ENCODE data around the gene EFCAB11. TPM values are rescaled to one million over a fixed set of nuclear protein-coding genes. Genes with fewer than 3 reads are reported as not detected.

EFCAB11 gene
- polyA plus RNA-seq, 1 donor (not counting 4 experiments of a cell fraction or from before 2014, with no cell fraction given), result 12.9 TPM

GRCh38 chr14:89750908-89751392 lies 203.6 kb downstream of the EFCAB11 start:
- Histone ChIP-seq H3K9me1 (ENCODE audit: control insufficient read depth, extremely low read depth, insufficient read depth, low read length) (no peaks in the 10 kb centered on the region), H3K27me3 (ENCODE audit: control insufficient read depth, extremely low read depth, insufficient read depth, low read length) (no peaks in the 10 kb centered on the region), H3K9me3 (ENCODE audit: control insufficient read depth, low read depth, low read length) (no peaks in the 10 kb centered on the region), H2AFZ (ENCODE audit: control insufficient read depth, low read length) (no peak overlapping the region), H4K20me1 (ENCODE audit: control insufficient read depth, extremely low read depth, insufficient read depth, low read length) (no peaks in the 10 kb centered on the region), H3K79me2 (ENCODE audit: control insufficient read depth, insufficient read depth, low read length) (no peaks in the 10 kb centered on the region), H3K27ac (ENCODE audit: control insufficient read depth, insufficient read depth, low read length) (no peak overlapping the region), H3K36me3 (ENCODE audit: control insufficient read depth in 2 of 2, extremely low read depth in 1 of 2, insufficient read depth in 2 of 2, low read length in 2 of 2) (no peaks in the 10 kb centered on the region), H3K4me2 (ENCODE audit: control insufficient read depth, extremely low read depth, insufficient read depth, low read depth, low read length) (no peak overlapping the region), H3K9ac (ENCODE audit: control insufficient read depth, extremely low read depth, insufficient read depth, low read length) (no peak overlapping the region), H3K4me3 (ENCODE audit: control insufficient read depth in 2 of 3, extremely low read depth in 1 of 3, insufficient read depth in 2 of 3, low read depth in 1 of 3, low read length in 3 of 3) (no peak overlapping the region), H3K4me1 (ENCODE audit: control insufficient read depth, extremely low read depth, insufficient read depth, low read length) (no peaks in the 10 kb centered on the region)
- DNase-seq (ENCODE audit: low read depth, low spot score) (no peak), FAIRE-seq (no peak)
- dilution Hi-C loops (cut with MboI; ENCODE audit: extremely low pct_ligation_motif_present, low sequenced_read_pairs), result no loop called here
- TF ChIP-seq, protein P1, sequence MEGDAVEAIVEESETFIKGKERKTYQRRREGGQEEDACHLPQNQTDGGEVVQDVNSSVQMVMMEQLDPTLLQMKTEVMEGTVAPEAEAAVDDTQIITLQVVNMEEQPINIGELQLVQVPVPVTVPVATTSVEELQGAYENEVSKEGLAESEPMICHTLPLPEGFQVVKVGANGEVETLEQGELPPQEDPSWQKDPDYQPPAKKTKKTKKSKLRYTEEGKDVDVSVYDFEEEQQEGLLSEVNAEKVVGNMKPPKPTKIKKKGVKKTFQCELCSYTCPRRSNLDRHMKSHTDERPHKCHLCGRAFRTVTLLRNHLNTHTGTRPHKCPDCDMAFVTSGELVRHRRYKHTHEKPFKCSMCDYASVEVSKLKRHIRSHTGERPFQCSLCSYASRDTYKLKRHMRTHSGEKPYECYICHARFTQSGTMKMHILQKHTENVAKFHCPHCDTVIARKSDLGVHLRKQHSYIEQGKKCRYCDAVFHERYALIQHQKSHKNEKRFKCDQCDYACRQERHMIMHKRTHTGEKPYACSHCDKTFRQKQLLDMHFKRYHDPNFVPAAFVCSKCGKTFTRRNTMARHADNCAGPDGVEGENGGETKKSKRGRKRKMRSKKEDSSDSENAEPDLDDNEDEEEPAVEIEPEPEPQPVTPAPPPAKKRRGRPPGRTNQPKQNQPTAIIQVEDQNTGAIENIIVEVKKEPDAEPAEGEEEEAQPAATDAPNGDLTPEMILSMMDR (optimal IDR thresholded peaks at IDR 0.05 in 1 of 3, IDR thresholded peaks at IDR 0.05 in 1 of 3, conservative IDR thresholded peaks at IDR 0.05 in 1 of 3; ENCODE audit: extremely low read depth in 1 of 3, insufficient read depth in 2 of 3, low read length in 3 of 3), result no peak
- TF ChIP-seq EZH2 (IDR thresholded peaks at IDR 0.05; ENCODE audit: low read length), result no peak

DNA sequence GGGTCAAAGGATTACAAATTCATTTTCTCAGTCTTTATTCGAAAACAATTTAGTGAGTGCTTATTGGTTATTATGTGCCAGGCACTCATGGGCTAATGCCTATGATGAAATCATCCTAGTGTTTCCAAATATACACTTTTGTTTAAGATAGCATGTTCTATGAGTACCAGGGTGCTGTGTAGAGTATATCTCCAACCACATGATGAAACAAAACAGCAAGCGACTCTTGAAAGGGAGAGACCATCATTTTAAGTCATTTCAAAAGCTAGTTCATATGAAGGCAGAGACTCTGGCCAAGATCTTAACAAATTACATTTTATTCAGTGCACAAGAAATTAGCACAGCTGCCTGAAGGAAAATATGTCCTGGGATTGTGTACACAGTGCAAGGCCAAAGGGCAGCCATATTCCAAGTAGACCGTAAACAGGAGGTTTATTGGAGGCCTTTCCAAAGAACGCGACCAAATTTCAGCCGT lies 204.2 kb downstream of the EFCAB11 start:
- no peak for TF ChIP-seq EZH2 (IDR thresholded peaks at IDR 0.05; ENCODE audit: low read length)
- TF ChIP-seq, protein P1 (optimal IDR thresholded peaks at IDR 0.05 in 1 of 3, IDR thresholded peaks at IDR 0.05 in 1 of 3, conservative IDR thresholded peaks at IDR 0.05 in 1 of 3; ENCODE audit: extremely low read depth in 1 of 3, insufficient read depth in 2 of 3, low read length in 3 of 3), result no peak
- Histone ChIP-seq H3K9me1 (ENCODE audit: control insufficient read depth, extremely low read depth, insufficient read depth, low read length) (no peaks in the 10 kb centered on the region), H3K79me2 (ENCODE audit: control insufficient read depth, insufficient read depth, low read length) (no peaks in the 10 kb centered on the region), H3K27me3 (ENCODE audit: control insufficient read depth, extremely low read depth, insufficient read depth, low read length) (no peaks in the 10 kb centered on the region), H3K27ac (ENCODE audit: control insufficient read depth, insufficient read depth, low read length) (no peak overlapping the region), H3K4me3 (ENCODE audit: control insufficient read depth in 2 of 3, extremely low read depth in 1 of 3, insufficient read depth in 2 of 3, low read depth in 1 of 3, low read length in 3 of 3) (no peak overlapping the region), H3K4me1 (ENCODE audit: control insufficient read depth, extremely low read depth, insufficient read depth, low read length) (no peaks in the 10 kb centered on the region), H3K9ac (ENCODE audit: control insufficient read depth, extremely low read depth, insufficient read depth, low read length) (no peak overlapping the region), H3K36me3 (ENCODE audit: control insufficient read depth in 2 of 2, extremely low read depth in 1 of 2, insufficient read depth in 2 of 2, low read length in 2 of 2) (no peaks in the 10 kb centered on the region), H4K20me1 (ENCODE audit: control insufficient read depth, extremely low read depth, insufficient read depth, low read length) (no peaks in the 10 kb centered on the region), H3K9me3 (ENCODE audit: control insufficient read depth, low read depth, low read length) (no peaks in the 10 kb centered on the region), H2AFZ (ENCODE audit: control insufficient read depth, low read length) (no peak overlapping the region), H3K4me2 (ENCODE audit: control insufficient read depth, extremely low read depth, insufficient read depth, low read depth, low read length) (no peak overlapping the region)
- DNase-seq (ENCODE audit: low read depth, low spot score) (no peak), FAIRE-seq (no peak)
- dilution Hi-C loops (cut with MboI; ENCODE audit: extremely low pct_ligation_motif_present, low sequenced_read_pairs), result no loop called here
